ENCODE data around the gene RPL32. TPM values are rescaled to one million over a fixed set of nuclear protein-coding genes. Genes with fewer than 3 reads are reported as not detected.

RPL32 gene
- total RNA-seq, 1 experiment from 2014 or later = 2,021 TPM

- H2BK120ac ChIP-seq (ENCODE audit: low read depth, low read length, poor library complexity, severe bottlenecking) = no peak overlapping the region
- H4K5ac ChIP-seq (ENCODE audit: insufficient read length, low read depth, low read length) = no peak overlapping the region
- H3K4me2 ChIP-seq (ENCODE audit: insufficient read depth, insufficient read length, low read length) = no peak overlapping the region
- no peak overlapping the region for H2BK5ac ChIP-seq (ENCODE audit: insufficient read length, low read length)
- H4K8ac ChIP-seq (replicated peaks; ENCODE audit: insufficient read length, low read depth, low read length) = no peak overlapping the region
- H3K9me3 ChIP-seq (ENCODE audit: control insufficient read depth, low read depth, low read length) = no peaks in the 10 kb centered on the region
- H3K9ac ChIP-seq (ENCODE audit: extremely low read depth, insufficient read length, low read length) = no peak overlapping the region
- H3K4me1 Mint-ChIP-seq = peaks cover 0 to under 1% of the 10 kb centered on the region in 2 experiments; a peak in 1 of 4 replicates
- TF ChIP-seq, protein P1, sequence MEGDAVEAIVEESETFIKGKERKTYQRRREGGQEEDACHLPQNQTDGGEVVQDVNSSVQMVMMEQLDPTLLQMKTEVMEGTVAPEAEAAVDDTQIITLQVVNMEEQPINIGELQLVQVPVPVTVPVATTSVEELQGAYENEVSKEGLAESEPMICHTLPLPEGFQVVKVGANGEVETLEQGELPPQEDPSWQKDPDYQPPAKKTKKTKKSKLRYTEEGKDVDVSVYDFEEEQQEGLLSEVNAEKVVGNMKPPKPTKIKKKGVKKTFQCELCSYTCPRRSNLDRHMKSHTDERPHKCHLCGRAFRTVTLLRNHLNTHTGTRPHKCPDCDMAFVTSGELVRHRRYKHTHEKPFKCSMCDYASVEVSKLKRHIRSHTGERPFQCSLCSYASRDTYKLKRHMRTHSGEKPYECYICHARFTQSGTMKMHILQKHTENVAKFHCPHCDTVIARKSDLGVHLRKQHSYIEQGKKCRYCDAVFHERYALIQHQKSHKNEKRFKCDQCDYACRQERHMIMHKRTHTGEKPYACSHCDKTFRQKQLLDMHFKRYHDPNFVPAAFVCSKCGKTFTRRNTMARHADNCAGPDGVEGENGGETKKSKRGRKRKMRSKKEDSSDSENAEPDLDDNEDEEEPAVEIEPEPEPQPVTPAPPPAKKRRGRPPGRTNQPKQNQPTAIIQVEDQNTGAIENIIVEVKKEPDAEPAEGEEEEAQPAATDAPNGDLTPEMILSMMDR (conservative IDR thresholded peaks at IDR 0.05) = no peak
- H4K20me1 ChIP-seq (ENCODE audit: control insufficient read depth, insufficient read depth, insufficient read length) = no peaks in the 10 kb centered on the region
- H3K23me2 ChIP-seq (ENCODE audit: insufficient read length, low read depth, low read length, poor library complexity, severe bottlenecking) = no peaks in the 10 kb centered on the region
- H2AFZ ChIP-seq (ENCODE audit: low read length) = no peak overlapping the region
- H3K4me3 Mint-ChIP-seq = no peak overlapping the region
- no peak overlapping the region for H3K27ac ChIP-seq (ENCODE audit: insufficient read length, low read depth, low read length)
- no peak overlapping the region for H3K18ac ChIP-seq (ENCODE audit: insufficient read length, low read depth, low read length)
- H3K4ac ChIP-seq (ENCODE audit: low read depth, low read length) = no peak overlapping the region
- no peak overlapping the region for H2BK20ac ChIP-seq (ENCODE audit: low read depth, low read length, poor library complexity, severe bottlenecking)
- no peaks in the 10 kb centered on the region for H3K79me2 ChIP-seq (ENCODE audit: insufficient read depth, low read length)
- no peak overlapping the region for H3K56ac ChIP-seq (ENCODE audit: insufficient read length, low read depth, low read length)
- H3K4me1 ChIP-seq (ENCODE audit: insufficient read depth, low read length) = no peaks in the 10 kb centered on the region
- no peak overlapping the region; the same call in 1 of the 2 replicates for H3K14ac ChIP-seq (ENCODE audit: insufficient read depth, low read length)
- H3K27me3 Mint-ChIP-seq (ENCODE audit: low read depth) = no peaks in the 10 kb centered on the region; the same call in 1 of the 2 replicates
- H2BK15ac ChIP-seq (ENCODE audit: low read depth, low read length) = no peak overlapping the region
- H3K36me3 Mint-ChIP-seq (ENCODE audit: insufficient read depth in 1 of 3, low read depth in 3 of 3) = peaks cover 2 to 16% (median 15%) of the 10 kb centered on the region in 3 experiments; a peak in 6 of 7 replicates
- H3K27ac Mint-ChIP-seq = no peak overlapping the region
- H4K91ac ChIP-seq (ENCODE audit: insufficient read length, low read depth, low read length) = no peak overlapping the region
- no CpG with 5 or more reads among the region's 12 CpGs for WGBS (ENCODE audit: extremely low coverage, insufficient read length, low lambda C conversion rate)
- H2BK12ac ChIP-seq (ENCODE audit: insufficient read length, low read depth, low read length) = no peak overlapping the region
- no peak for DNase-seq
- no peak overlapping the region for H2AK5ac ChIP-seq (ENCODE audit: insufficient read length, low read length)
- H3K27me3 ChIP-seq (ENCODE audit: insufficient read depth, low read length) = no peaks in the 10 kb centered on the region
- no peaks in the 10 kb centered on the region for H3K9me3 Mint-ChIP-seq
- no peak overlapping the region for H3K23ac ChIP-seq (ENCODE audit: insufficient read length, low read depth, low read length)
- no peaks in the 10 kb centered on the region for H3K79me1 ChIP-seq (ENCODE audit: insufficient read depth, low read depth, low read length, poor library complexity, severe bottlenecking)
- no peak overlapping the region for H3T11ph ChIP-seq (ENCODE audit: low read length)
Observed at GRCh38 chr3:12803371-12803770, 38.0 kb downstream of the RPL32 start.
